ENCODE results near the gene FBXL15. TPM values are rescaled to one million over a fixed set of nuclear protein-coding genes. Genes with fewer than 3 reads are reported as not detected.

Gene FBXL15
- total and polyA plus RNA-seq, 9 of the 15 experiments (the other 6 are each of a cell fraction or from before 2014, with no cell fraction given) = 0.08 to 25.9 (median 3.5) TPM

DNA sequence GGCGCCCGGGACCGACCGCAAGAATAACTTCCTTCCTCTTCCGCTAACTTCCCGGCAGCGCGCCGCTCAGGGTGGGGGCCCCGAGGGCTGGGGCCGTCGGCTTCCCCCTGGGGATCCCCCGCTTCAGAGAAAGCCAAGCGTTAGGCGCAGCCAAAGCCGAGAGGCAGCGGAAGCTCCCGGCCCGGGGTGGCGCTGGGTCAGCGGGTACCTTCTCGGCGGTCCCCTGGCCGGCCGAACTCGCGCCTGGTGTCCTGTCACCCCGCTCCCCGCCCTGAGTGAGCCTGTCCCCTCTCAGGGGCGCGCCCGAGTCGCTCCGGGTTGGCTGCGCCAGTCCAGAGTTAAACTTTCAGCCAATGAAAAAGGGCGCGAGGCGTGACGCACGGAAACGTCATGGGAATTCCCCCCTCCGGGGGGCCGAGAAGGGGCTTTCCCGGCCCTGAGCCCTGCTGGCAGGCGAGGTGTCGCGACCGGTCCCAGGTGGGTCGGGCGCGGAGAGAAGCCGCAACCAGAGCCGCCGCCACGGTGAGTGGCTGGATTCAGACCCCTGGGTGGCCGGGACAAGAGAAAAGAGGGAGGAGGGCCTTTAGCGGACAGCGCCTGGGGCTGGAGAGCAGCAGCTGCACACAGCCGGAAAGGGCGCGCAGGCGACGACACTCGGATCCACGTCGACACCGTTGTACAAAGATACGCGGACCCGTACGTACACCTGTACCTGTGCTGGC, 26.4 kb upstream of the FBXL15 start (continued):
- TF ChIP-seq, protein P1, sequence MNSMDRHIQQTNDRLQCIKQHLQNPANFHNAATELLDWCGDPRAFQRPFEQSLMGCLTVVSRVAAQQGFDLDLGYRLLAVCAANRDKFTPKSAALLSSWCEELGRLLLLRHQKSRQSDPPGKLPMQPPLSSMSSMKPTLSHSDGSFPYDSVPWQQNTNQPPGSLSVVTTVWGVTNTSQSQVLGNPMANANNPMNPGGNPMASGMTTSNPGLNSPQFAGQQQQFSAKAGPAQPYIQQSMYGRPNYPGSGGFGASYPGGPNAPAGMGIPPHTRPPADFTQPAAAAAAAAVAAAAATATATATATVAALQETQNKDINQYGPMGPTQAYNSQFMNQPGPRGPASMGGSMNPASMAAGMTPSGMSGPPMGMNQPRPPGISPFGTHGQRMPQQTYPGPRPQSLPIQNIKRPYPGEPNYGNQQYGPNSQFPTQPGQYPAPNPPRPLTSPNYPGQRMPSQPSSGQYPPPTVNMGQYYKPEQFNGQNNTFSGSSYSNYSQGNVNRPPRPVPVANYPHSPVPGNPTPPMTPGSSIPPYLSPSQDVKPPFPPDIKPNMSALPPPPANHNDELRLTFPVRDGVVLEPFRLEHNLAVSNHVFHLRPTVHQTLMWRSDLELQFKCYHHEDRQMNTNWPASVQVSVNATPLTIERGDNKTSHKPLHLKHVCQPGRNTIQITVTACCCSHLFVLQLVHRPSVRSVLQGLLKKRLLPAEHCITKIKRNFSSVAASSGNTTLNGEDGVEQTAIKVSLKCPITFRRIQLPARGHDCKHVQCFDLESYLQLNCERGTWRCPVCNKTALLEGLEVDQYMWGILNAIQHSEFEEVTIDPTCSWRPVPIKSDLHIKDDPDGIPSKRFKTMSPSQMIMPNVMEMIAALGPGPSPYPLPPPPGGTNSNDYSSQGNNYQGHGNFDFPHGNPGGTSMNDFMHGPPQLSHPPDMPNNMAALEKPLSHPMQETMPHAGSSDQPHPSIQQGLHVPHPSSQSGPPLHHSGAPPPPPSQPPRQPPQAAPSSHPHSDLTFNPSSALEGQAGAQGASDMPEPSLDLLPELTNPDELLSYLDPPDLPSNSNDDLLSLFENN (IDR thresholded peaks at IDR 0.05; ENCODE audit: low read depth in 2 of 2, low read length in 2 of 2) = no peak

DNA sequence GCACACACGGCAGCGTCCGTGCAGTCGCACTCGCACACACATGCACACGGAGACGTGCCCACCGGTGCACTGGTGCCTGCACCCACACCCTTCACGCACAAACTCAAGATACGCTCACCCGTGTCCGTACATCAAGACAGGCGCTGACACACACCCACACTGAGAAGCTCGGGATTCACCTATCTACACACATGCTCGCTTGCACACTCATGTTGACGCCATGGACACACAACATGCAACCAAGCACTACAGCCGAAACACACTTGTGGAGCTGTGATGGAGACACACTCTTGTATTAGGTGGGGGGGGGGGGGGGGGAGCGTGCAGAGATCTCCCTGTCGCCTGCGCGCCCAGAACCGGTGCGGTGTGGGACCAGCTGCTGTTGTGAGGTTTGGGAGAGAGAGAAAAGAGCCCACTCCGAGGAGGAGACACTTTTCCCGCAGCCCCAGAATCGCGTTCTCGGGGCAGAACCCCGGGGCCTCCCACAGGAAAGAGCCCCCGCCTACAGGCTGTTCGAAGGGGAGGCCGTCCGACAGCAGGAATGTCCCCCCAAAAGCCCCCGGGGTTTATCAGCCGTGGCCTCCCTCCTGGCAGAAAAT, 25.7 kb upstream of the FBXL15 start:
- no peaks in the 10 kb centered on the region for H4K20me1 ChIP-seq (replicated peaks; ENCODE audit: control insufficient read depth, insufficient read depth, low read length)
- no TSS peak for BruUV-seq (replicated peaks)
- H3K4me1 ChIP-seq (replicated peaks in 1 of 2; ENCODE audit: control insufficient read depth in 2 of 2, insufficient read depth in 2 of 2, low read length in 2 of 2) = peaks cover 17 to 47% of the 10 kb centered on the region in 2 experiments; a peak in 4 of 5 replicates
- H2AFZ ChIP-seq (ENCODE audit: low read depth, low read length) = peak overlapping the region; percentile 88
- H3K9me3 ChIP-seq (replicated peaks; ENCODE audit: control insufficient read depth, insufficient read depth, low read depth, low read length) = no peaks in the 10 kb centered on the region
- peak overlapping the region; percentile 99 for H3K4me2 ChIP-seq (ENCODE audit: insufficient read depth, low read length)
- no peaks in the 10 kb centered on the region for H3K27me3 ChIP-seq (ENCODE audit: control insufficient read depth in 2 of 2, insufficient read depth in 2 of 2, low read length in 2 of 2)
- intact Hi-C loops (cut with micrococcal nuclease) (loop anchor here (1.0 to 5.0 kb wide), 4 partner anchors 26 to 228 kb away; no protein-coding TSS in a partner anchor), in situ Hi-C loops (cut with MboI) (loop anchor here (25.0 kb wide), 1 partner anchor 192 kb away; no protein-coding TSS in a partner anchor)
- 0% methylated on average over 15 of the region's 35 CpGs for WGBS (ENCODE audit: insufficient coverage, low coverage, missing lambda C conversion rate)
- FAIRE-seq = no peak
- ChIA-PET CTCF (ENCODE audit: low intra/inter-chr PET ratio) (interaction anchor here (0.8 kb wide), 2 partner anchors 84 to 85 kb away, joined by 3 to 4 read pairs; no protein-coding TSS in a partner anchor), POLR2A (interaction anchor here (0.6 to 1.9 kb wide), 5 partner anchors 9 to 209 kb away, joined by 3 to 6 read pairs (median 3); no protein-coding TSS in a partner anchor)
- H3K9me1 ChIP-seq (ENCODE audit: control insufficient read depth, insufficient read depth, low read length) = no peaks in the 10 kb centered on the region
- DNase-seq (ENCODE audit: extremely low read depth in 1 of 4, low spot score in 3 of 4) = peak in 1 of 4 experiments; percentile 27
- H3K36me3 ChIP-seq (ENCODE audit: control insufficient read depth, insufficient read depth, low read length) = peaks cover 13% of the 10 kb centered on the region; the same call in 1 of the 3 replicates
- no peak for ATAC-seq
- H3K79me2 ChIP-seq (ENCODE audit: control insufficient read depth, insufficient read depth, low read length) = peaks cover 7% of the 10 kb centered on the region; the same call in 1 of the 3 replicates
- H3K4me3 ChIP-seq = peak overlapping the region; percentile 78
- peak overlapping the region; percentile 45 for H3K27ac ChIP-seq (ENCODE audit: extremely low read depth, low read depth, low read length)
- peak overlapping the region; percentile 63 to 92 for H3K9ac ChIP-seq (ENCODE audit: insufficient read depth in 1 of 2, low read depth in 2 of 2, low read length in 2 of 2)
- TF ChIP-seq, protein P2, sequence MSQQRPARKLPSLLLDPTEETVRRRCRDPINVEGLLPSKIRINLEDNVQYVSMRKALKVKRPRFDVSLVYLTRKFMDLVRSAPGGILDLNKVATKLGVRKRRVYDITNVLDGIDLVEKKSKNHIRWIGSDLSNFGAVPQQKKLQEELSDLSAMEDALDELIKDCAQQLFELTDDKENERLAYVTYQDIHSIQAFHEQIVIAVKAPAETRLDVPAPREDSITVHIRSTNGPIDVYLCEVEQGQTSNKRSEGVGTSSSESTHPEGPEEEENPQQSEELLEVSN (IDR thresholded peaks at IDR 0.05; ENCODE audit: borderline replicate concordance in 1 of 2, extremely low read depth in 1 of 2, insufficient read depth in 1 of 2, insufficient read length in 1 of 2, low read depth in 1 of 2, low read length in 1 of 2, poor library complexity in 1 of 2, severe bottlenecking in 1 of 2) = peak in 1 of 2 experiments; percentile 3
- TF ChIP-seq, protein P3, sequence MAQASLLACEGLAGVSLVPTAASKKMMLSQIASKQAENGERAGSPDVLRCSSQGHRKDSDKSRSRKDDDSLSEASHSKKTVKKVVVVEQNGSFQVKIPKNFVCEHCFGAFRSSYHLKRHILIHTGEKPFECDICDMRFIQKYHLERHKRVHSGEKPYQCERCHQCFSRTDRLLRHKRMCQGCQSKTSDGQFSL (CRISPR knock-in tag; IDR thresholded peaks at IDR 0.05) = peak; percentile 83
- TF ChIP-seq, protein P3 (tag; IDR thresholded peaks at IDR 0.05) = peak in 1 of 2 experiments; percentile 71; a peak in 2 of 4 replicates
- peak; percentile 12 for TF ChIP-seq SAP30 (IDR thresholded peaks at IDR 0.05; ENCODE audit: borderline replicate concordance, insufficient read depth, low read depth, low read length, poor library complexity, severe bottlenecking)
- TF ChIP-seq, protein P4, sequence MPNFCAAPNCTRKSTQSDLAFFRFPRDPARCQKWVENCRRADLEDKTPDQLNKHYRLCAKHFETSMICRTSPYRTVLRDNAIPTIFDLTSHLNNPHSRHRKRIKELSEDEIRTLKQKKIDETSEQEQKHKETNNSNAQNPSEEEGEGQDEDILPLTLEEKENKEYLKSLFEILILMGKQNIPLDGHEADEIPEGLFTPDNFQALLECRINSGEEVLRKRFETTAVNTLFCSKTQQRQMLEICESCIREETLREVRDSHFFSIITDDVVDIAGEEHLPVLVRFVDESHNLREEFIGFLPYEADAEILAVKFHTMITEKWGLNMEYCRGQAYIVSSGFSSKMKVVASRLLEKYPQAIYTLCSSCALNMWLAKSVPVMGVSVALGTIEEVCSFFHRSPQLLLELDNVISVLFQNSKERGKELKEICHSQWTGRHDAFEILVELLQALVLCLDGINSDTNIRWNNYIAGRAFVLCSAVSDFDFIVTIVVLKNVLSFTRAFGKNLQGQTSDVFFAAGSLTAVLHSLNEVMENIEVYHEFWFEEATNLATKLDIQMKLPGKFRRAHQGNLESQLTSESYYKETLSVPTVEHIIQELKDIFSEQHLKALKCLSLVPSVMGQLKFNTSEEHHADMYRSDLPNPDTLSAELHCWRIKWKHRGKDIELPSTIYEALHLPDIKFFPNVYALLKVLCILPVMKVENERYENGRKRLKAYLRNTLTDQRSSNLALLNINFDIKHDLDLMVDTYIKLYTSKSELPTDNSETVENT (CRISPR knock-in tag; IDR thresholded peaks at IDR 0.05) = 0 out of 2 replicates have a peak, but pooled peaks have one; percentile 5
- no peak for TF ChIP-seq ZNF217 (CRISPR knock-in tag; IDR thresholded peaks at IDR 0.05)
